ENCODE results near the gene FIGNL1.

DNA sequence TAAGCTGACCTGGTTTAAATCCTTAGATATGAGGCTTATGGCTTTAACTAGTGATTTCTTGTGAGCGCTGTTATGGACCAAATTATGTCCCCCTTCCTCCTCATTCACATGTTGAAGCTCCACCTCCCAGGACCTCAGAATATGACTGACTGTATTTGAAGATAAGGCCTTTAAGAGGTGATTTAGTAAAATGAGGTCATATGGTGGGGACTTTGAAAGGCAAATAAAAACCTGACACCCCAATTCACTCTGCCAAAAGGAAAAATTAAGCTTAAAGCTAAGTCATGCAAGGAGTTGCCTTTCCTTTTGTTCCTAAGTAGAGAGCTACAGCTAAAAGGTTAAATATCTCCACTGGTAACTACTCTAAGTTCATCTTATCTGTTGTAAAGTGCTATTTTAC lies 36.4 kb upstream of the FIGNL1 start:
- no peak for TF ChIP-seq SMAD1 (IDR thresholded peaks at IDR 0.05; ENCODE audit: low read depth, partially characterized antibody)
- TF ChIP-seq, protein P1, sequence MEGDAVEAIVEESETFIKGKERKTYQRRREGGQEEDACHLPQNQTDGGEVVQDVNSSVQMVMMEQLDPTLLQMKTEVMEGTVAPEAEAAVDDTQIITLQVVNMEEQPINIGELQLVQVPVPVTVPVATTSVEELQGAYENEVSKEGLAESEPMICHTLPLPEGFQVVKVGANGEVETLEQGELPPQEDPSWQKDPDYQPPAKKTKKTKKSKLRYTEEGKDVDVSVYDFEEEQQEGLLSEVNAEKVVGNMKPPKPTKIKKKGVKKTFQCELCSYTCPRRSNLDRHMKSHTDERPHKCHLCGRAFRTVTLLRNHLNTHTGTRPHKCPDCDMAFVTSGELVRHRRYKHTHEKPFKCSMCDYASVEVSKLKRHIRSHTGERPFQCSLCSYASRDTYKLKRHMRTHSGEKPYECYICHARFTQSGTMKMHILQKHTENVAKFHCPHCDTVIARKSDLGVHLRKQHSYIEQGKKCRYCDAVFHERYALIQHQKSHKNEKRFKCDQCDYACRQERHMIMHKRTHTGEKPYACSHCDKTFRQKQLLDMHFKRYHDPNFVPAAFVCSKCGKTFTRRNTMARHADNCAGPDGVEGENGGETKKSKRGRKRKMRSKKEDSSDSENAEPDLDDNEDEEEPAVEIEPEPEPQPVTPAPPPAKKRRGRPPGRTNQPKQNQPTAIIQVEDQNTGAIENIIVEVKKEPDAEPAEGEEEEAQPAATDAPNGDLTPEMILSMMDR (IDR thresholded peaks at IDR 0.05 in 2 of 3, conservative IDR thresholded peaks at IDR 0.05 in 1 of 3; ENCODE audit: control insufficient read depth in 2 of 3, extremely low read depth in 1 of 3, insufficient read depth in 1 of 3, low read depth in 3 of 3, low read length in 3 of 3): no peak
- no peak for TF ChIP-seq HDGF (IDR thresholded peaks at IDR 0.05)
- no peak for TF ChIP-seq EZH2 (IDR thresholded peaks at IDR 0.05; ENCODE audit: borderline replicate concordance, control insufficient read depth, low read depth, low read length)
- no peak for TF ChIP-seq FOS (IDR thresholded peaks at IDR 0.05; ENCODE audit: borderline replicate concordance, extremely low read depth, insufficient read length)
- no peak for TF ChIP-seq NRF1 (conservative IDR thresholded peaks at IDR 0.05; ENCODE audit: low read depth, low read length)
